ENCODE measurements around the gene SV2C.

The SV2C gene

GRCh38 chr5:76273206-76273885 lies 190.2 kb downstream of the SV2C start:
- TF ChIP-seq EZH2phosphoT487 (IDR thresholded peaks at IDR 0.05; ENCODE audit: low read length) (no peak), EZH2 (optimal IDR thresholded peaks at IDR 0.05; ENCODE audit: low read depth, low read length) (no peak)
- TF ChIP-seq, protein P1, sequence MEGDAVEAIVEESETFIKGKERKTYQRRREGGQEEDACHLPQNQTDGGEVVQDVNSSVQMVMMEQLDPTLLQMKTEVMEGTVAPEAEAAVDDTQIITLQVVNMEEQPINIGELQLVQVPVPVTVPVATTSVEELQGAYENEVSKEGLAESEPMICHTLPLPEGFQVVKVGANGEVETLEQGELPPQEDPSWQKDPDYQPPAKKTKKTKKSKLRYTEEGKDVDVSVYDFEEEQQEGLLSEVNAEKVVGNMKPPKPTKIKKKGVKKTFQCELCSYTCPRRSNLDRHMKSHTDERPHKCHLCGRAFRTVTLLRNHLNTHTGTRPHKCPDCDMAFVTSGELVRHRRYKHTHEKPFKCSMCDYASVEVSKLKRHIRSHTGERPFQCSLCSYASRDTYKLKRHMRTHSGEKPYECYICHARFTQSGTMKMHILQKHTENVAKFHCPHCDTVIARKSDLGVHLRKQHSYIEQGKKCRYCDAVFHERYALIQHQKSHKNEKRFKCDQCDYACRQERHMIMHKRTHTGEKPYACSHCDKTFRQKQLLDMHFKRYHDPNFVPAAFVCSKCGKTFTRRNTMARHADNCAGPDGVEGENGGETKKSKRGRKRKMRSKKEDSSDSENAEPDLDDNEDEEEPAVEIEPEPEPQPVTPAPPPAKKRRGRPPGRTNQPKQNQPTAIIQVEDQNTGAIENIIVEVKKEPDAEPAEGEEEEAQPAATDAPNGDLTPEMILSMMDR (IDR thresholded peaks at IDR 0.05; ENCODE audit: low read length) = no peak
- DNase-seq = no peak
- Histone ChIP-seq H3K36me3 (replicated peaks; ENCODE audit: insufficient read depth, low read length) (no peaks in the 10 kb centered on the region), H3K9ac (ENCODE audit: low read length) (no peak overlapping the region), H3K79me2 (ENCODE audit: low read length) (no peaks in the 10 kb centered on the region), H4K20me1 (ENCODE audit: insufficient read depth, low read length) (no peaks in the 10 kb centered on the region), H3K27me3 (replicated peaks; ENCODE audit: insufficient read depth, low read length) (no peaks in the 10 kb centered on the region), H3K27ac (ENCODE audit: low read length) (no peak overlapping the region), H3K9me2 (replicated peaks; ENCODE audit: insufficient read depth, low read length) (no peaks in the 10 kb centered on the region), H3K4me1 (ENCODE audit: low read length) (no peaks in the 10 kb centered on the region), H3F3A (ENCODE audit: insufficient read depth, low read length) (no peaks in the 10 kb centered on the region), H3K9me3 (replicated peaks; ENCODE audit: insufficient read depth, low read length) (no peaks in the 10 kb centered on the region), H3K4me3 (ENCODE audit: low read length) (no peak overlapping the region), H3K4me2 (ENCODE audit: low read depth, low read length) (no peak overlapping the region), H2AFZ (ENCODE audit: low read length) (no peak overlapping the region)

GRCh38 chr5:76274571-76274970 lies 191.4 kb downstream of the SV2C start:
- Histone ChIP-seq H3K4me2 (ENCODE audit: low read depth, low read length) (no peak overlapping the region), H4K20me1 (ENCODE audit: insufficient read depth, low read length) (no peaks in the 10 kb centered on the region)
- TF ChIP-seq, protein P1 (IDR thresholded peaks at IDR 0.05; ENCODE audit: low read length) = no peak
- TF ChIP-seq EZH2phosphoT487 (IDR thresholded peaks at IDR 0.05; ENCODE audit: low read length) (no peak), EZH2 (optimal IDR thresholded peaks at IDR 0.05; ENCODE audit: low read depth, low read length) (no peak)

GRCh38 chr5:76277736-76278135 lies 194.6 kb downstream of the SV2C start:
- Histone ChIP-seq H3K4me3 (ENCODE audit: low read length) (no peak overlapping the region), H3K9me3 (replicated peaks; ENCODE audit: insufficient read depth, low read length) (no peaks in the 10 kb centered on the region)

More at GRCh38 chr5:76274571-76274970, 191.4 kb downstream of the SV2C start:
- no peak overlapping the region for H3K9ac ChIP-seq (ENCODE audit: low read length)
- no peaks in the 10 kb centered on the region for H3K79me2 ChIP-seq (ENCODE audit: low read length)
- no peaks in the 10 kb centered on the region for H3K9me3 ChIP-seq (replicated peaks; ENCODE audit: insufficient read depth, low read length)
- no peaks in the 10 kb centered on the region for H3K36me3 ChIP-seq (replicated peaks; ENCODE audit: insufficient read depth, low read length)
- no peaks in the 10 kb centered on the region for H3K9me2 ChIP-seq (replicated peaks; ENCODE audit: insufficient read depth, low read length)
- H3K27me3 ChIP-seq (replicated peaks; ENCODE audit: insufficient read depth, low read length) = no peaks in the 10 kb centered on the region
- H3K27ac ChIP-seq (ENCODE audit: low read length) = no peak overlapping the region
- H3K4me1 ChIP-seq (ENCODE audit: low read length) = no peaks in the 10 kb centered on the region
- no peak for DNase-seq
- H2AFZ ChIP-seq (ENCODE audit: low read length) = no peak overlapping the region
- no peaks in the 10 kb centered on the region for H3F3A ChIP-seq (ENCODE audit: insufficient read depth, low read length)
- H3K4me3 ChIP-seq (ENCODE audit: low read length) = no peak overlapping the region

More at GRCh38 chr5:76277736-76278135, 194.6 kb downstream of the SV2C start:
- TF ChIP-seq, protein P1 (IDR thresholded peaks at IDR 0.05; ENCODE audit: low read length) = no peak
- no peak for TF ChIP-seq EZH2 (optimal IDR thresholded peaks at IDR 0.05; ENCODE audit: low read depth, low read length)
- TF ChIP-seq EZH2phosphoT487 (IDR thresholded peaks at IDR 0.05; ENCODE audit: low read length) = no peak
- no peak overlapping the region for H3K27ac ChIP-seq (ENCODE audit: low read length)
- no peak overlapping the region for H2AFZ ChIP-seq (ENCODE audit: low read length)
- H3F3A ChIP-seq (ENCODE audit: insufficient read depth, low read length) = no peaks in the 10 kb centered on the region
- no peaks in the 10 kb centered on the region for H3K79me2 ChIP-seq (ENCODE audit: low read length)
- no peaks in the 10 kb centered on the region for H3K9me2 ChIP-seq (replicated peaks; ENCODE audit: insufficient read depth, low read length)
- no peaks in the 10 kb centered on the region for H3K4me1 ChIP-seq (ENCODE audit: low read length)
- H3K4me2 ChIP-seq (ENCODE audit: low read depth, low read length) = no peak overlapping the region
- no peak overlapping the region for H3K9ac ChIP-seq (ENCODE audit: low read length)
- no peaks in the 10 kb centered on the region for H3K27me3 ChIP-seq (replicated peaks; ENCODE audit: insufficient read depth, low read length)
- no peaks in the 10 kb centered on the region for H3K36me3 ChIP-seq (replicated peaks; ENCODE audit: insufficient read depth, low read length)
- no peaks in the 10 kb centered on the region for H4K20me1 ChIP-seq (ENCODE audit: insufficient read depth, low read length)
- DNase-seq = no peak
